HG02981 (cell line): ENCODE measurements around the gene ZNF593.

ENCODE experiments used
- ATAC-seq: cut with Tn5 transposase; IDR thresholded peaks from one replicate; pipeline ENCODE4 v1.9.1; 2021; ENCODE audit warnings: mild to moderate bottlenecking, moderate library complexity; ENCODE audit not compliant: unreplicated experiment

The ZNF593 gene

GRCh38 chr1:26200413-26200812, 30.7 kb downstream of the ZNF593 start:
- ATAC-seq: no peak

GRCh38 chr1:26203642-26204318, 34.1 kb downstream of the ZNF593 start:
- no peak for ATAC-seq

- ATAC-seq: no peak
These were observed 40.6 kb downstream of the ZNF593 start for GRCh38 chr1:26210147-26210870.

DNA sequence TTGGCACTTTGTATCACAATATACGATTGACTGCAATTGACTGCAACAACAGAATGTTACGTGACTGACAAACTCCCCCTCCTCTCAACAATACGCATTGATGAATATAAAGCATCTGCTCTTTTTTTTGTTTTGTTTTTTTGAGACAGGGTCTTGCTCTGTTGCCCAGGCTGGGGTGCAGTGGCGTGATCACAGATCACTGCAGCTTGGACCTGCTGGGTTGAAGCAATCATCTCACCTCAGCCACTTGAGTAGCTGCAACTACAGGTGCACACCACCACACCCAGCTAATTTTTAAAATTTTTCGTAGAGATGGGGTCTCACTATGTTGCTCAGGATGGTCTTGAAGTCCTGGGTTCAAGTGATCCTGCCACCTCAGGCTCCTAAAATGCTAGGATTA, 43.0 kb downstream of the ZNF593 start:
- no peak for ATAC-seq

GRCh38 chr1:26213335-26213905, 43.7 kb downstream of the ZNF593 start:
- no peak for ATAC-seq

- ATAC-seq: no peak
These were observed 45.5 kb downstream of the ZNF593 start for GRCh38 chr1:26215246-26215645.

- no peak for ATAC-seq
These were observed 49.3 kb downstream of the ZNF593 start for GRCh38 chr1:26218906-26219494.
